GM18861 (cell line): Measurements from ENCODE around the gene TSPAN8.
"Not testable (repeated sequence)": the region's sequence is repeated elsewhere in the genome, so short reads cannot be mapped to it uniquely, and the experiment has no call there.

Experiments used
- ATAC-seq: cut with Tn5 transposase; IDR thresholded peaks from one replicate; pipeline ENCODE4 v1.9.1; 2021; ENCODE audit not compliant: unreplicated experiment

The TSPAN8 gene

DNA sequence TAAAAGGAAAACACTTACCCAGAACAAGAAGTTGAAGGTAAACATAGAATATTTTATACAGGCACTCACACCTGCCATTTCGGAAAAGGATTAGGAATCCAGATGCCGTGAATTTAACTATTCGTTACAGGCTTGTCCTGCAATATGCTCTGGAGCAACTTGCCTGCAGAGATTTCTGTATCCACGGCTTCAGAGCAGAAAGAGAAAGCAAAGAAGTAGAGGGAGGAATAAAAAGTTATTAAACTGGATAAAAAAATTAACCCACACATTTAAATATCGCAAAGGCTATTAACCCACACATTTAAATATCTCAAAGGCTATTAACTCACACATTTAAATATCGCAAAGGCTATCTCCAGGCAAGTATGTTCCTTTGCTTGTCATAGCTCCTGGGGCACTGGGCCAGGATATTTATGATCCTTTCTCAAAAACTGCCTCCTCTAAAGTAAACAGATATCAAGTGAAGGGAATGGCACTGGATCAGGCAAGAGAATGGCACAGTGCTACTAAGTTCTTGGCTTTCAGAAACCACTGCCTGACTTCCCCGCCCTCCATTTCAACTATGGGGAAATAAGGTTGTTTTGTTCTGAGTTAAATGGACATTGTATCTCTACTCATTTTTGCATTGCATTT lies at the start of gene TSPAN8:
TSS of gene TSPAN8 (minus strand) at position 399 of the 633 bp plus-strand sequence. CDS start at position 78, 321 bp downstream.
- no peak for ATAC-seq

DNA sequence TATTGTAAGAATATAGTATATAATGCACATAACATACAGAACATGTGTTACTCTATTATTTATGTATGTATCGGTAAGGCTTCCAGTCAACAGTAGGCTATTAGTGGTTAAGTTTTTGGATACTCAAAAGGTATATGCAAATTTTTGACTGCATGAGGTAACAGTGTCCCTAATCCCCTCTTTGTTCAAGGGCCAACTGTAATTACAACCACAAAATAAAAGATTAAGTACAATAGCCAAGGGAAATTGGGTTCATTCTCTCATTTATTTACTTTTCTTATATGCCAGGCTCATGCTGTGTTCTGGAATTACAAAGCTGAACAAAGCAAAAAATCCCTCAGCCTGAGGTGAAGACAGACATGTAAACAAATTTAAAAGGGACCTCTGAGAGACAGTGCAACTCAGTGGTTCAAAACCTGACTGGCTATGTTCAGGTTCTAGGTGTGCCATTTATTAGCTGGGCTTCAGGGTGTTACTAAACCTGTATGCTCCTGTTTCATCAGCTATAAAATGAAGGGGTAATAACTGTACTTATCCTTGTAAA lies 43.4 kb upstream of the TSPAN8 start:
- no peak for ATAC-seq

DNA sequence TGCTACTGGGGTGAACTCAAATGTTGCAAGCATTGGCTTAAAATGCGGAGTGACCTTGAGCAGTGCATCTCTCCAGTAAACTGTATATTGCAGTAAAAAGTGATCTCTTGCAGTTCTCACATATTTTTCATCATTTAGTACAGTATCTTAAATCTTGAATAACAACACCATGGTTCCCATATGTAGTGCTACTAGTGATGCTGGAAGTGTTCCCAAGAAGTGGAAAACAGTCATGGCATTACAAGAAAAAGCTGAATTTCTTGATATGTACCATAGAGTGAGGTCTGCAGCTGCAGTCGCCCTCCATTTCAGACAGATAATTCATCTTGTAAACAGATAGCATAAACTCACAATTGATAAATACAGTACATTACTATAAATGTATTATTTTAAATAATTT lies 42.9 kb upstream of the TSPAN8 start:
- ATAC-seq: no peak

DNA sequence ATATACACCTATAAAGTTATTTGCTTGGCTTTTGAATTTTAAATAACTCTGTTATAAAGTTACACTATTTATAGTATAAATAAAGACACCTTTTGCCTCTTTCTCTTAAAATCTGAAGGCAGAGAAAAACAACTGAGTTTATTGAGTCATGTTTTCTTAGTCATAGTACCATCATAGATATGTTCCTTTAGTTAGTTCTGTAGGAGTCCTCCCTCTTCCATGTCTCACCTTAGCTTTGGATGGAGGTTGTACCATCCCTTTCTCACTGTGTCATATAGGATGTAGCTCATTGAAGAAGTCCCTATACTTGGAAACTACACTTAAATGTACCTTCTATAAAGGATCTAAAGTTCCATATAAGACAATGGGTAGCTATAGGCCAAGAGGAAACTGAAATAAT lies 39.7 kb upstream of the TSPAN8 start:
- no peak for ATAC-seq

DNA sequence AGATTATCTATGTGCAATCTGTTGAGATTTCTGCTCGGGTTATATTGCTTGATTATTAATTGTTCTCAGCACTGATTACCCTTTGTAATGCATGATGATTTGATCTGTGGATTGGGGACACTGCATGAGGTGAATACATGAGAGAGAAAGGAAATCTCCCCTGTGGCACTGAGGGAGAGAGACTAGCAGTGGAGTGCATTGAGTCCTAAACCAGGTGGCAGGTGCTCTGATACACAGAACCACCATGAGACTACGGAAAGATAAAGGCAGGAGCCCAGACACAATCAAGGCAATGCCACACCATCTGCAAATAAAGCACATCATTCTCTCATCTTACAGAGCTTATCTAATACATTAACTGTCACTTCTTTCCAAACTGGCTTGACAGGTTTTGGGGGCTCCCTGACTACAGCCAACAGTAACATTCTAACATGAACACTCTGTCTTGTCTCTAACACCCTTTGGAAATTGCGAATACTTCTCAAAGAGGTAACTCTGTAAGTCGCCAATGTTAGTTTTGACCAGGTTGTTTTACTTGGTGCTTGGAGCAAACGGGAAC lies 37.6 kb upstream of the TSPAN8 start:
- no peak for ATAC-seq

DNA sequence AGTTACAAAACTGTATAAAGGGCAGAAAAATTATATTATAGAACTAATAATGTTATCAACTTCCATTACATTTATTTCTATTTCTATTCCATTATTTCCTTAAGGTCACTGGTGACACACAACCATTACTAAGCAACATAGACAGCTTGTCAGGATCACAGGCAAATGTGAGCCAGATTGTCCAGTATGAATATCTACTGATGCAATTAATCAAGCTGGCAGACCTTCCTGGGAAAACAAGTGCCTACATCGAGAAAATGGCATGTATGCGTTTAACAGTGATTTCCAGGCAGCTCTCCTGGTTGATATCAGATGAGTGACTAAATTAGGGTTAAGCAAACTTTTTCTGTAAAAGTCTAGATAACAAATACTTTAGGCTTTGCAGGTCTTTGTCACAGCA lies 36.9 kb upstream of the TSPAN8 start:
- ATAC-seq: no peak

DNA sequence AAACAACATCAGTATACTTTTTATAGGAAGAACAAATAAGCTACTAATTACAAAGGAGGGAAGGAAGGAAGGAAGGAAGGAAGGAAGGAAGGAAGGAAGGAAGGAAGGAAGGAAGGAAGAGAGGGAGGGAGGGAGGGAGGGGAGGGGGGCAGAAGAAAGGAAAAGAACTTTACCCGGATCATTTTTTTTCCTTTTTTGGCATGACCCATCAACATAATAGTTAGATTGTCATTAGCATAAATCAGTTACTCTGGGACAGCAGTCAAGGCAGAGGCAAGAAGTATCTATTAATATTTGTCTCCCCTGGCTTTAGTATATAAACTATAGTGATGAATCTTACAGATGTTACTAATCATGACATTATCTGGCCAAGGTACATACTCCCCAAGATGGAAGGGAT lies 35.2 kb upstream of the TSPAN8 start:
- ATAC-seq: no peak

DNA sequence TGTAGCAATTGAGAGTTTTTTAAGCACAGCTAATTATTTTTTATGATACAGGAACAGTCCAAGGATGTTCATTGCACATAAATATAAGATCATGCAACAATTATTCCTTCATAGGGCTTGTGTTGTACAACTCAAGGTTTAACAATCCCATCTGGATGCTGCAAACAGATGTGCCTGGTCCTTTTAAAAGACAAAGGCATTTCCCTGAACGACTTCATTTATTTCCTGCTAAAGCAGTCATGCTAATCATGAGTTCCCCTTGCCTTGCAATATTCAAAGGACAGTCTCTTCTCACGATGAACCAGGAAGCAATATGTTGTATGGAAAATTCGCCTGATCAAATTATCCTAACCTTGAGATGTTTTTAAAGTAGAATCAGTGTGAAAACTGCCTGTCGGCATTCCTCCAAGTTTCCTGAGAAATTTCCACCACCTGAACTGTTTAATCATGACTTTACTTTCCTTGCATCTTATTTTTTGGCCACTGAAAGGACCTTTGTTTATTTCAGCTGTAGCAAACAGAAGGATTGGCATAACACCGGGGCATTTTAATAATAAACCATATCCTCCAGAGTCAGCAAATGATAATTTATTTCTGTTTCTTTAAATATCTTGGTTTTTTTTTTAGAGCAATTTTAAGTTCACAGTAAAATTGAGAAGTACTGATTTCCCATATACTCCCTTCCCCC lies 33.9 kb upstream of the TSPAN8 start:
- no peak for ATAC-seq

DNA sequence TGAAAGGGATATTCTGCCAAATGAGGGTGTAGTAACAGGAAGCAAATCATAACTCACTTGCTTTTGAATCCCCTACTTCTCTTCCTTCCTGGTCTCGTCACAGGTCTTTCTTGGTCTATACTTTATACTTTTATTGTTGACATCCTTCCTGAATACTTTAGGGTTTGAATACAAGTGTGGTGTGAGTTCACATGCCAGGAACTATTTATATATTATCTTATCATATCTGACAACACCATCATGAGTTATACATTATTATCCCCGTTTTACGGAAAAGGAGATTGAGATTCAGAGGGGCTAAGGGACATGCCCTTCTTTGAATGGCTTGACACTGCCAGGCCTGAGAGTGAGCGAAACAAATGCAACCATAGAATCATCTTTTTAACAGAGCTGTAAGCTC lies 33.0 kb upstream of the TSPAN8 start:
- no peak for ATAC-seq

DNA sequence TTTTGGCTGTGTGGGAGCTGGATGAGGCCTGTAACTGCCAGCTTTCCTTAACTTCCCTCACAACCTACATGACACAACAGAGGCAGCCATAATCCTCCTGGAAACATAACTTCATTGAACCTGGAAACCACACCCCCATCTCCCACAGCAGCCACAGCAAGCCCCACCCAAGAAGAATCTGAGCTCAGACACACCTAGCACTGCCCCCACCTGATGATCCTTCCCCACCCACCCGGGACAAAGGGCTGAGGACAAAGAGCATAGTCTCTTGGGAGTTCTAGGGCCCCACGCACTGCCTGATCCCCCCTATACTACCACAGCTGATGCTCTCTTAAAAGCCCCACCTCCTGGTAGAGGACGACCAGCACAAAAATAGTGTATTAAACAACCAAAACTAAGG lies 29.6 kb upstream of the TSPAN8 start:
- ATAC-seq: no peak

DNA sequence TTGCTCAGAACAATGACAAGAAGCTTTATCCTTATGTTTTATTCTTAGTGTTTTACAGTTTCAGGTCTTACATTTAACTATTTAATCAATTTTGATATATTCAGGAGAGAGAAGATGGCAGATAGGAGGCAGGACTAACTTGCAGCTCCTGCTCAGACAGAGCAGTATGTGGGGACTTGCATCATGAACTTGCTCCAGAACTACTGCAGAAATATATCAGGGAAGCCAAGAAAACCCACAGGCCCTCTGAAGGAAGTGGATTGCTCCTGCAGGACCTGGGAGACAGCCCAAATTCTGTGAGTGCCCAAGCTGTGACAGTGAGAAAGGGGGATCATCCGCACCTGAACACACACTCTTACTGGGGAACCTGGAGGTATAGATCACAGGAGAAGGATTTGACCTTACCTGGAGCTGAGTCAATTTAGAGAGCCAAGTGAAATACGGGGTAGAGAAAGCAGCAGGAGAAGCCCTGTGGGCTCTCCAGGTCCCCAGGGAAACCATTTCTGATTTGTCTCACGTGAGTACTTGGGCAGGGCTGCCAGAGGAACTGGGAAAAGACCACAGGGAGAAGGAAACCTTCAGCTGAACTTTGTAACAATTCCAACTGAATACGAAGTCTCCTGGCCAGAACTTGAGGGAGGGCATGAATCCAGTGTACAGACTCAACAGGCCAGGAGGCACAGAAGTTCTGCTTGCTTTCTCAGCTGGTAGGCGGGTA lies 28.9 kb upstream of the TSPAN8 start:
- ATAC-seq: no peak

DNA sequence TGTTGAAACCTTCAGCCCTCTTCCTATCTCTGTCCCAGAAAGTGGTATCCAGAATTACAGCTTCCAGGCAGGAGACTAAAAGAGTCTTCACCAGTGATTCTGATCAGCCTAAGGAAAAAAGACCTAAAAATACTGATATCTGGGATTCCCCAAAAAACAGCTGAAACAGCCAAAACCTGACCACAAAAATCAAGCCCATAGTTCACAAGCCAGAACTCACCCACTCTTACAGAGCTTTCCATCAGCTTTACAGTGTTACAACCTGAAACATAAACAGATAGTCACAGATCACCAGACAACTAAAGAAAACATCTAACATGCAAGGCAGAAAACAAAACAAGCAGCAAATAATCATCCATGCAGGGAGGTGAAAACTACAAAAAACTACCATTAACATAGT lies 26.0 kb upstream of the TSPAN8 start:
- no peak for ATAC-seq

DNA sequence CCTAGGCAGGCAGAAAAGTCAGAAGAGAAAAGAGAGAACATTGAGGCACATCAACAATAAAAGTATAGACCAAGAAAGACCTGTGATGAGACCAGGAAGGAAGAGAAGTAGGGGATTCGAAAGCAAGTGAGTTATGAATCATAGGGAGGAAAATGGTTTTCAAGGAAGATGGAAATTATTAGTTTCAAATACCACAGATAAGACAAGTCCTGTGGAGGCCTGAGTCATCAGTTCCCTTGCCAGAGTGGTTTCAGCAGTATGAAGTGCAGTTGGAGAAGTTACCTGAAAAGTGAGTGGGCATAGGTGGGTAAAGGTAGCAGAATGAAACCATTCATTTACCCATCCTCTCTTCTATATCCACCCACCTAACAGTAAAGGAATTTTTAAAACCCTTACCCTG lies 25.2 kb upstream of the TSPAN8 start:
- no peak for ATAC-seq

DNA sequence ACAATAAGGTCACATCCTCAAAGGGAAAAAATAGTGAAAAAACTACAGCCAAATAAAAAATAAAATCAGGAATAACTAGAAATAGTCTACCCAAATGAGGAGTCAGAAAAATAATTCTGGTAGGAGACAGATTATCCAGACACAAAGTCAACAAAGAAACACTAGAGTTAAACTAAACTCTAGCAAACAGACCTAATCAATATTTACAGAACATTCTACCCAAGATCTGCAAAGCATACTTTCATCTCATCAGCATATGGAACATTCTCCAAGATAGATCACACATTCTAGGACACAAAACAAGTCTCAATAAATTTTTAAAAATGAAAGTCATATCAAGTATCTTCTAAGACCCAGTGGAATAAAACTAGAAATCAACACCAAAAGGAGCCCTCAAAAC lies 20.4 kb upstream of the TSPAN8 start:
- no peak for ATAC-seq

DNA sequence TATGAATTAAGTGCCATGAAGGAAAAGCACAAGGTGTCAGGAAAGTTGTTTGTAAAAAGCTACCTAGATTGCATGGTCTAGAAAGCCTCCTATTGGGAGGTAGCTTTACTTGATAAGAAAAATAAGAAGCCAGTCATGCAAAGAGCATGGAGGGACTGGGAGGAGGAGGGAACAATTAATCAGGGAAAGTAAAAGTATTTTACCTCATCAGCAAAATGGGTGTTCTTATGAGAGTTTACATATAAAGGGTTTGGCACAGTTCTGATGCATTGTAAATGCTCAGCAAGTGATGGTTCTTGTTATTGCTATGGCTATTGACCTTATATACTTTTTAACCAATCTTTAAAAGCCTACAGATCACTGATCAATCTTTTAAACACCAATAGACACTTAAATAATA lies 17.0 kb upstream of the TSPAN8 start:
- no peak for ATAC-seq

DNA sequence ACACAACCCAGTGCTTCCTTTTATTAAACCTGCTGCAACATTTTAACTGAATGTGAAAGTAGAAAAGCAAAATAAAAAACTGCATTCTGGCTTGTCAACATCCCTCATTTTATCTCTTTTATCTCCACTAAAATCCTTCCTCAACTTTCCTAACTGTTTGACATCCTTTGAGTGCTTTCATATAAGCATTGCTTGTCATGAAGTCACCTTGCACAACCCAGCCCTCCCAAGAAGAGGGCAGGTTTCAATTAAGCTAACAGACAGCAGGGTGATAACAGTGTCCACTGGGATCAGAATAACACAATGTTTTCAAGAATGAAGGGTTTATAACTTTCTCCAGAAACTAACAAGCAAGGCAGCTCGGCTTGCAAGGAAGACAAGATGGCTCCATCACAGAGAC lies 16.3 kb upstream of the TSPAN8 start:
- no peak for ATAC-seq

DNA sequence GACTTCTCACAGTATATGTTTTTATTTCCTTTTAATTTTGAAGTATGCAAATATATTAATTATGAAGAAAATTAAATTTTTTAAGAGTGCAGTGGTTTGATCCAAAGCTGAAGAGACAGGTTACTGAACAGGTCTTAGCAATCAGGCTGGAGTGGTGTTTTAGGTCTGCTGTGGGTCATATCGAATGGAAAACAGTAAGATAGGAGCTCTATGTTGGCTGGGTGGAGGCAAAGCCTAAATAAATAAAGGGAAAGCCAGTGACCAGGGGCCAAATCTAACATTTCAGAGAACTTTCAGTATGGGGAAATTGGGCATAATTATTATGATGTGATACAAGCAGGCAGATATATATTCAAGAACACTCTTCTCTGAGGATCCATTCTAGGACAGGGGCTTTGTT lies 12.7 kb upstream of the TSPAN8 start:
- no peak for ATAC-seq

DNA sequence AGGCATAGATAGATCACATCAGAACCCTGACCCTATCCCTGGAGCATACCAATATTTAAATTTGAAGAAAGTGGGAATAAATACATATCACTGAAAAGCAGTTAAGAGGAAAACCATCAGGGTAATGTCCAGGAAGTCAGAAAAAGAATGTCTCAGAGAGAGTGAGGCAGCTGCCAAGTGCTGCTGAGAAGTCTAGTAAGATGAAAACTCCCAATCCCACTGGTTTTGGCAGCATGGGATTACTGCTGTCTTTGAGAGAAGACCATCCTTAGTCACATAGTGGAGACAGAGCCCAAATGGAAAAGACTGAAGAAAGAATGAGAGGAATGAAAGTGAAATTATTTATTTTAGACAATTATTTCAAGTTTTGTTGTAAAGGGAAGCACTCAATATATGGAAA lies 11.5 kb upstream of the TSPAN8 start:
- no peak for ATAC-seq

DNA sequence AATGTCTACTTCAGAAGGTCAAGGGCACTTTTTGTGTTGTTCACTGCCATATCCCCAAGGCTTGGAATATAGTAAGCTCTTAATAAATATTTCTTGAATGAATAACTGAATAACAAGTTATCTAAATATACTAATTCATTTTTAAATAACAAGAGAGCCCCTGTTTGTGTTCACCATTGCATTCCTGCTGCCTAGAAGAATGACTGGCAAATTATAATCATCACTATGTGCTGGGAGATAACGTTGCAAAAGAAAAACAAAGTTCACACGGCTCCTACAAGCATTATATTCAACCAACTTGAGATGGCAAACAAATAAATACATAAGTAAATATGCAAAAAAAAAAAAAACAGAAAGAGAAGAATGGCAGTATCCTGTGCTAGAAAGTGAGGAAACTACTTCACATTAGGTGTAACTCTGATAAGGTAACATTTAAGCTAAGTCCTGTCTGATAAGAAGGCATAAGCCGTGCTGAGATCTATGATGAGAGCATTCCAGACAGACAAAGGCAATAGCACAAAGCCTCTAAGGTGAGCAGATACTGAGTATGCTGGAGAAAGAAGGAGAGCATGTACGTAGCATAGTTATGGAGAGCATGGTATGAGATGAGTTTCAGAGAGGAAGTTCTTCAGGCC lies 9.2 kb upstream of the TSPAN8 start:
- no peak for ATAC-seq

DNA sequence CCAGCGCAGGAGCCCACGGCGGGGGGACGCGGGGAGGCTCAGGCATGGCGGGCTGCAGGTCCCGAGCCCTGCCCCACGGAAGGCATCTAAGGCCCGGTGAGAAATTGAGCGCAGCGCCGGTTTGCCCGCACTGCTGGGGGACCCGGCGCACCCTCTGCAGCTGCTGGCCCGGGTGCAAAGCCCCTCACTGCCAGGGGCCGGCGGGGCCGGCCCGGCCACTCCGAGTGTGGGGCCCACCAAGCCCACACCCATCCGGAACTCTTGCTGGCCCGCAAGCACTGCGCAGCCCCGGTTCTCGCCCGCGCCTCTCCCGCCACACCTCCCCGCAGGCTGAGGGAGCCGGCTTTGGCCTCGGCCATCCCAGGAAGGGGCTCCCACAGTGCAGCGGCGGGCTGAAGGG lies 8.5 kb upstream of the TSPAN8 start:
- ATAC-seq: no peak

DNA sequence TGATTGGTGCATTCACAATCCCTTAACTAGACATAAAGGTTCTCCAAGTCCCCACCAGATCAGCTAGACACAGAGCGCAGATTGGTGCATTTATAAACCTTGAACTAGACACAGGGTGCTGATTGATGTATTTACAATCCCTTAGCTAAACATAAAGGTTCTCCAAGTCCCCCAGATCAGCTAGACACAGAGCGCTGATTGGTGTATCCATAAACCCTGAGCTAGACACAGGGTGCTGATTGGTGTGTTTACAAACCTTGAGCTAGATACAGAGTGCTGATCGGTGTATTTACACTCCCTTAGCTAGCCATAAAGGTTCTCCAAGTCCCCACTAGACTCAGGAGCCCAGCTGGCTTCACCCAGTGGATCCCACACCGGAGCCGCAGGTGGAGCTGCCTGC lies 8.0 kb upstream of the TSPAN8 start:
- ATAC-seq: not testable (repeated sequence)
